ENCODE results near the gene ANKRD23. TPM values are rescaled to one million over a fixed set of nuclear protein-coding genes. Genes with fewer than 3 reads are reported as not detected.

The ANKRD23 gene
- total and polyA plus RNA-seq, 2 of the 13 experiments (the other 11 are each of a cell fraction or from before 2014, with no cell fraction given): 1.5 to 1.6 TPM

GRCh38 chr2:96815326-96816126, 28.3 kb downstream of the ANKRD23 start (continued):
- TF ChIP-seq KAT2B (IDR thresholded peaks at IDR 0.05; ENCODE audit: borderline replicate concordance, low read depth, low read length): no peak
- TF ChIP-seq NFE2L2 (IDR thresholded peaks at IDR 0.05; ENCODE audit: low read length): no peak
- no peak; the same call in 1 of the 2 replicates for TF ChIP-seq GFI1 (CRISPR knock-in tag; IDR thresholded peaks at IDR 0.05; ENCODE audit: borderline replicate concordance)
- TF ChIP-seq FOXM1 (CRISPR knock-in tag; IDR thresholded peaks at IDR 0.05): no peak
- no peak for TF ChIP-seq CAMTA2 (CRISPR knock-in tag; IDR thresholded peaks at IDR 0.05; ENCODE audit: borderline replicate concordance)
- no peak for TF ChIP-seq ZKSCAN5 (CRISPR knock-in tag; IDR thresholded peaks at IDR 0.05)
- peak; percentile 58; the same call in 1 of the 2 replicates for TF ChIP-seq KMT2B (CRISPR knock-in tag; IDR thresholded peaks at IDR 0.05)
- no peak for TF ChIP-seq ZNF776 (CRISPR knock-in tag; IDR thresholded peaks at IDR 0.05)
- TF ChIP-seq ZNF446 (CRISPR knock-in tag; IDR thresholded peaks at IDR 0.05): no peak
- peak; percentile 52; the same call in 1 of the 2 replicates for TF ChIP-seq ZNF276 (CRISPR knock-in tag; IDR thresholded peaks at IDR 0.05; ENCODE audit: low read depth)
- no peak for TF ChIP-seq NCOA1 (CRISPR knock-in tag; IDR thresholded peaks at IDR 0.05)
- TF ChIP-seq ZNF547 (CRISPR knock-in tag; IDR thresholded peaks at IDR 0.05): peak; percentile 86; the same call in 1 of the 2 replicates
- TF ChIP-seq FOXO4 (CRISPR knock-in tag; conservative IDR thresholded peaks at IDR 0.05): 0 out of 2 replicates have a peak, but pooled peaks have one; percentile 64
- TF ChIP-seq TRIM24 (CRISPR knock-in tag; IDR thresholded peaks at IDR 0.05): no peak
- no peak for TF ChIP-seq ZBED4 (CRISPR knock-in tag; IDR thresholded peaks at IDR 0.05; ENCODE audit: borderline replicate concordance)
- TF ChIP-seq SMC3 (IDR thresholded peaks at IDR 0.05; ENCODE audit: low read length): no peak
- TF ChIP-seq MLXIP (CRISPR knock-in tag; IDR thresholded peaks at IDR 0.05; ENCODE audit: borderline replicate concordance): 0 out of 2 replicates have a peak, but pooled peaks have one; percentile 24
- peak; percentile 28; the same call in 1 of the 2 replicates for TF ChIP-seq ZNF703 (CRISPR knock-in tag; IDR thresholded peaks at IDR 0.05; ENCODE audit: borderline replicate concordance)

All from HepG2 (cell line).